A549 (cell line): ENCODE results near the gene MRAP2. TPM values are rescaled to one million over a fixed set of nuclear protein-coding genes. Genes with fewer than 3 reads are reported as not detected.

Experiments used
- ATAC-seq, 2 experiments: fragments of 200-7000 bp in 1 of 2; fragments of >200 bp in 1 of 2; cut with Nextera tagmentation in 1 of 2; cut with Tn5 transposase in 1 of 2; 3 replicates each; pipeline versions ENCODE4 v1.8.0 to v1.9.1; 2018 to 2020; ENCODE audit warnings: mild to moderate bottlenecking in 1 of 2, moderate library complexity in 1 of 2
- CTCF ChIA-PET: fragments of 300-600 bp; sonication (Branson Sonifier 250); formaldehyde crosslinking; extraction: SDS; loops from one replicate; lab custom pipeline; 2021; ENCODE audit warnings: antibody characterized with exemption, inconsistent platforms; lab: Yijun Ruan, JAX
- POLR2A ChIA-PET: fragments of 350-600 bp; formaldehyde crosslinking; extraction: SDS; loops from one replicate; lab custom pipeline; 2021; ENCODE audit warnings: antibody characterized with exemption, inconsistent platforms; lab: Yijun Ruan, JAX
- DNase-seq, 2 experiments: peaks; one replicate each; pipeline versions ENCODE4 v3.0.0 to v3.0.0-alpha.2; 2011 to 2016; ENCODE audit warnings: low read depth in 1 of 2, low spot score in 1 of 2
- FAIRE-seq: peaks from 2 replicates; lab custom pipeline; 2011; peaks lifted over from hg19 to GRCh38; lab: Jason Lieb, UNC
- H3K27ac ChIP-seq, 2 experiments: fragments of >200 bp; sonication (Bioruptor Twin); formaldehyde crosslinking; 3 replicates each; pipeline ENCODE4 v1.5.1; 2016 to 2017
- H3K4me1 ChIP-seq: fragments of >200 bp; sonication (Bioruptor Twin); formaldehyde crosslinking; 3 replicates; pipeline ENCODE4 v1.6.1; 2016
- H3K4me2 ChIP-seq: fragments of >200 bp; sonication (Bioruptor Twin); formaldehyde crosslinking; 3 replicates; pipeline ENCODE4 v1.6.1; 2016
- H3K4me3 ChIP-seq: fragments of >200 bp; sonication (Bioruptor Twin); formaldehyde crosslinking; 3 replicates; pipeline ENCODE4 v1.5.1; 2016
- H3K9me3 ChIP-seq: fragments of >200 bp; sonication (Bioruptor Twin); formaldehyde crosslinking; 3 replicates; pipeline ENCODE4 v1.6.1; 2016
- CBX2 ChIP-seq: fragments of 200-600 bp; sonication (generic); IDR thresholded peaks from 2 replicates; pipeline ENCODE4 v1.6.1; 2016; ENCODE audit warnings: low read depth, mild to moderate bottlenecking, borderline replicate concordance
- CBX8 ChIP-seq: fragments of 200-600 bp; sonication (generic); IDR thresholded peaks from 2 replicates; pipeline ENCODE4 v1.6.1; 2016
- CHD4 ChIP-seq: fragments of 200-600 bp; sonication (generic); IDR thresholded peaks from 2 replicates; pipeline ENCODE4 v1.6.1; 2016; ENCODE audit warnings: antibody characterized with exemption, mild to moderate bottlenecking, borderline replicate concordance
- EHMT2 ChIP-seq: fragments of 200-600 bp; sonication (generic); IDR thresholded peaks from 2 replicates; pipeline ENCODE4 v1.6.1; 2016; ENCODE audit warnings: antibody characterized with exemption, low read depth, mild to moderate bottlenecking, moderate library complexity
- ESRRA ChIP-seq: fragments of 150-350 bp; IDR thresholded peaks from 2 replicates; pipeline ENCODE4 v1.6.1; 2014; ENCODE audit warnings: mild to moderate bottlenecking, low read length, borderline replicate concordance
- HOXA7 ChIP-seq: fragments of 250-450 bp; sonication (Bioruptor Pico); IDR thresholded peaks from 2 replicates; pipeline ENCODE4 v1.5.0; 2020; ENCODE audit warnings: mild to moderate bottlenecking, moderate library complexity
- HOXB13 ChIP-seq: fragments of 250-450 bp; sonication (Bioruptor Pico); IDR thresholded peaks from 2 replicates; pipeline ENCODE4 v1.5.0; 2020; ENCODE audit warnings: low read depth, mild to moderate bottlenecking, moderate library complexity
- MAFK ChIP-seq: fragments of 450-650 bp; IDR thresholded peaks from 2 replicates; pipeline ENCODE4 v1.6.1; 2014; ENCODE audit not compliant: partially characterized antibody
- MAZ ChIP-seq: fragments of 150-350 bp; IDR thresholded peaks from 2 replicates; pipeline ENCODE4 v1.6.1; 2014; ENCODE audit warnings: antibody characterized with exemption, low read depth, low read length, borderline replicate concordance
- MYC ChIP-seq: IDR thresholded peaks from 2 replicates; pipeline ENCODE4 v1.6.1; 2012; ENCODE audit warnings: mild to moderate bottlenecking, inconsistent platforms, low read length, improper control_type of control experiment, borderline replicate concordance
- NFE2L2 ChIP-seq: fragments of 150-350 bp; conservative IDR thresholded peaks from 2 replicates; pipeline ENCODE4 v1.6.1; 2014; ENCODE audit warnings: low read length
- RARB ChIP-seq: fragments of 250-450 bp; sonication (Bioruptor Pico); IDR thresholded peaks from 2 replicates; pipeline ENCODE4 v1.8.0; 2021; ENCODE audit warnings: mild to moderate bottlenecking, moderate library complexity
- RCOR1 ChIP-seq: fragments of 150-350 bp; IDR thresholded peaks from 2 replicates; pipeline ENCODE4 v1.6.1; 2014; ENCODE audit warnings: antibody characterized with exemption, low read length, low read depth
- SMC3 ChIP-seq: fragments of >200 bp; sonication (Bioruptor Twin); formaldehyde crosslinking; IDR thresholded peaks from 3 replicates; pipeline ENCODE4 v1.6.1; 2018; ENCODE audit warnings: inconsistent platforms
- TFCP2L1 ChIP-seq: fragments of 250-450 bp; sonication (Bioruptor Pico); IDR thresholded peaks from 2 replicates; pipeline ENCODE4 v1.5.0; 2021; ENCODE audit warnings: mild to moderate bottlenecking
- TP53 ChIP-seq: fragments of 250-450 bp; sonication (Bioruptor Pico); IDR thresholded peaks from 2 replicates; pipeline ENCODE4 v1.5.0; 2021; ENCODE audit warnings: mild to moderate bottlenecking, moderate library complexity
- ZNF302 ChIP-seq: fragments of 250-450 bp; sonication (Bioruptor Pico); IDR thresholded peaks from 2 replicates; pipeline ENCODE4 v1.9.0; 2021; ENCODE audit warnings: inconsistent platforms, mild to moderate bottlenecking, moderate library complexity
- ZSCAN20 ChIP-seq: fragments of 250-450 bp; sonication (Bioruptor Pico); IDR thresholded peaks from 2 replicates; pipeline ENCODE4 v1.8.0; 2022; ENCODE audit warnings: mild to moderate bottlenecking, moderate library complexity
- WGBS: methylation state at CpG from one replicate; pipeline ENCODE4 v1.1.6; 2017; ENCODE audit errors: missing lambda C conversion rate; 5-methylcytosine and 5-hydroxymethylcytosine counted together
- polyA plus RNA-seq, 4 experiments: library from polyadenylated mRNA; depleted of rRNA in 3 of 4; stranded (reverse); fragments of >200 nt; fragmentation: RNase III in 1 of 4; extraction: RNeasy Plus Mini Kit Qiagen cat#74134 plus additional on column Dnase treatment in 1 of 4; gene quantifications; 2 replicates in 3 of 4; 3 replicates in 1 of 4; pipeline ENCODE4 v1.2.3, GENCODE V29; 2011 to 2017
- TF ChIP-seq, protein P1 (sequence below): IDR thresholded peaks from 2 replicates; pipeline ENCODE4 v1.6.1; 2012; ENCODE audit warnings: low read depth, borderline replicate concordance
- TF ChIP-seq, protein P2 (sequence below): fragments of 150-350 bp; IDR thresholded peaks from 2 replicates; pipeline ENCODE4 v1.6.1; 2014; ENCODE audit warnings: low read depth, mild to moderate bottlenecking, low read length
- TF ChIP-seq, protein P3 (sequence below): fragments of 450-650 bp; IDR thresholded peaks from 2 replicates; pipeline ENCODE4 v1.6.1; 2014; ENCODE audit warnings: antibody characterized with exemption
- TF ChIP-seq, protein P4 (sequence below): fragments of 200-600 bp; sonication (generic); IDR thresholded peaks from 2 replicates; pipeline ENCODE4 v1.6.1; 2016; ENCODE audit warnings: antibody characterized with exemption, mild to moderate bottlenecking, moderate library complexity
- TF ChIP-seq, protein P5 (sequence below): fragments of >200 bp; sonication (Bioruptor Twin); formaldehyde crosslinking; IDR thresholded peaks from 3 replicates; pipeline ENCODE4 v1.6.1; 2016

Gene MRAP2
- polyA plus RNA-seq, 2 of the 4 experiments (the other 2 are of a cell fraction), result 0.75 to 2.2 TPM

DNA sequence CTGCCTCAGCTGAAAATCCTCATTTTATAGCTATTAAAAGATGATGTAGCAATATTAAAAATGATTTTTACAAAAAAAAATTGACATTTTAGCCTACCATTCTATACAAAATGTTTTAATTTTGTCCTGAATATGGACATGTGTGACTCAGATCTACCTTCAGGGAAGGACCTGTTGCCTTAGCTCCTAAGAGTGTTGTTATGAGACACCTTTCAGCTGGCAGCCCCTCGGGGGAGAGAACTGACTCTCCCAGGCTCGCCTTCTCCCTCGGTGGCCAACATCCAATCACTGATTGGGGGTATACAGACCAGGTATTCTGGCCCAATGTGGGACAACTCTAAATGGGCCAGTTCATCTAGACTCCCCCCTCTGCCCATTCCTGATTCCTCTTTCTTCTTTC lies 32.5 kb upstream of the MRAP2 start (continued):
- TF ChIP-seq CHD4, result no peak
- no peak for TF ChIP-seq HOXB13
- no peak for TF ChIP-seq MAFK
- TF ChIP-seq TP53 (CRISPR knock-in tag), result no peak

DNA sequence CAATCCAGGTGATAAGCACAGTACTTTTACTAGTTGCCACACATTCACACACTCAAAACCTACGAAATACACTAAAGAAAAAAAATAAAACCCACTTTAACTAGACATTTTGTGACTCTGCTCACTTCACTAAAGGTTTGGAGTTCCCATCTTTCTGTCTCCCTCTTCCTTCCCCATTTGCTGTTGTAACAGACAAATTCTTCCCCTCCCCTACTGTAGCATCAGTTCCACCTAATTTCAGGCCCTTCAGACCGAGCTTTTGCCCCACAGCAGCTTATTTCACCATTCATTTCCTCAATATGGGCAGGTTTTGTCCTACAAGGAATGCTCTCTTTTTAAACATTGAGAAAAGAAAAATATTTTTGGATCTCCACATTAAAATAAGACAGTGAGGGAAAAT lies 31.3 kb upstream of the MRAP2 start:
- H3K27ac ChIP-seq, result no peak overlapping the region
- FAIRE-seq (no peak), ATAC-seq (no peak), DNase-seq (no peak)
- H3K9me3 ChIP-seq, result no peaks in the 10 kb centered on the region
- no peaks in the 10 kb centered on the region for H3K4me1 ChIP-seq
- WGBS, result 21% methylated on average over 2 of the region's 2 CpGs
- no peak for TF ChIP-seq EHMT2
- ChIA-PET POLR2A (no interaction called here), CTCF (no interaction called here)
- no peak overlapping the region for H3K4me2 ChIP-seq
- no peak overlapping the region for H3K4me3 ChIP-seq

DNA sequence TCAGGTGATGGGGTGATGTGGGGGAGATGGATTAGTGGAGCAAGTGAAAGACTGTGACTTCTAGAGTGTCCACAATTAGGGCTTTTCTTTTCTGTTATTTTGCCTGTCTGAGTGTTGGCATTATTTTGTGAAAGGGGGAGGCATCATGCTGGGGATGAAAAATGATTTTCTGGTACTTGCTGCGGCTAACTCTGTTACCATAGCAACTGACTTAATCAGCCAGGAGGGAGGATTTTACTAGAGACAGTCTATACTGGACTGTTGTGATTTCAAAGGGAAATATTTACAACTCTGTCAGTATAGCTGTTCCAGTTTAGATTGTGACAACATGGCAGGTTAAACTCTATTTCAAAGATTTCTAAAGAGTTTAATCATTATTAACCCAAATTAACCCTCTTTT lies 30.4 kb upstream of the MRAP2 start:
- Histone ChIP-seq H3K4me2 (no peak overlapping the region), H3K9me3 (no peaks in the 10 kb centered on the region), H3K4me3 (no peak overlapping the region), H3K27ac (no peak overlapping the region), H3K4me1 (no peaks in the 10 kb centered on the region)
- WGBS, result 0% methylated on average over 1 of the region's 1 CpG
- no peak for TF ChIP-seq MAZ
- no peak for TF ChIP-seq MYC
- TF ChIP-seq ZSCAN20, result no peak
- no peak for TF ChIP-seq ZNF302 (CRISPR knock-in tag)
- no peak for TF ChIP-seq TFCP2L1 (CRISPR knock-in tag)
- no peak for TF ChIP-seq HOXA7
- no peak for TF ChIP-seq RARB
- TF ChIP-seq, protein P1, sequence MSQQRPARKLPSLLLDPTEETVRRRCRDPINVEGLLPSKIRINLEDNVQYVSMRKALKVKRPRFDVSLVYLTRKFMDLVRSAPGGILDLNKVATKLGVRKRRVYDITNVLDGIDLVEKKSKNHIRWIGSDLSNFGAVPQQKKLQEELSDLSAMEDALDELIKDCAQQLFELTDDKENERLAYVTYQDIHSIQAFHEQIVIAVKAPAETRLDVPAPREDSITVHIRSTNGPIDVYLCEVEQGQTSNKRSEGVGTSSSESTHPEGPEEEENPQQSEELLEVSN, result no peak
- TF ChIP-seq, protein P2, sequence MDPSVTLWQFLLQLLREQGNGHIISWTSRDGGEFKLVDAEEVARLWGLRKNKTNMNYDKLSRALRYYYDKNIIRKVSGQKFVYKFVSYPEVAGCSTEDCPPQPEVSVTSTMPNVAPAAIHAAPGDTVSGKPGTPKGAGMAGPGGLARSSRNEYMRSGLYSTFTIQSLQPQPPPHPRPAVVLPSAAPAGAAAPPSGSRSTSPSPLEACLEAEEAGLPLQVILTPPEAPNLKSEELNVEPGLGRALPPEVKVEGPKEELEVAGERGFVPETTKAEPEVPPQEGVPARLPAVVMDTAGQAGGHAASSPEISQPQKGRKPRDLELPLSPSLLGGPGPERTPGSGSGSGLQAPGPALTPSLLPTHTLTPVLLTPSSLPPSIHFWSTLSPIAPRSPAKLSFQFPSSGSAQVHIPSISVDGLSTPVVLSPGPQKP, result no peak
- TF ChIP-seq CBX2, result no peak
- TF ChIP-seq ESRRA, result no peak
- ChIA-PET POLR2A (no interaction called here), CTCF (no interaction called here)
- DNase-seq (no peak), ATAC-seq (no peak), FAIRE-seq (no peak)

DNA sequence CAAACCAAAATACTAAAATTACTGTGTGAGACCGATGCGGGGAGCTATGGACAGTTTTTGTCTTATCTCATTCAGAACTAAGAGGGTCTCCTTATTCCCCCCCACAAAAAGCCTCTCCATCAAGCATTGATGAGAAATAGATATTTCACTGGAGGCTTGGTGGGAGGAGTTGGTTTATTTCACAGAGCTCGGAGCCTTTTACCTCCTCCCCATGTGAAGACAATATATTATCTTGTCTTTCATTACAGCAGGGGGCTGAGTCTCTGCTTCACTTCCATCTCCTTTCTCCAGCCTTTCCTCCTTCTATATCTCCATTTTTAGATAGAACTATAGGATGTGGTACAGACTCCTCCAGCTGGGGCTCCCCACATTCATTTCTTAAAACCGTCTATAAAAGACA lies 29.9 kb upstream of the MRAP2 start:
- no peak overlapping the region for H3K27ac ChIP-seq
- no peak overlapping the region for H3K4me3 ChIP-seq
- ATAC-seq, result no peak

More for the DNA sequence above, 29.9 kb upstream of the MRAP2 start:
- TF ChIP-seq SMC3, result no peak
- no peak for TF ChIP-seq RCOR1
- TF ChIP-seq NFE2L2, result no peak
- TF ChIP-seq, protein P3, sequence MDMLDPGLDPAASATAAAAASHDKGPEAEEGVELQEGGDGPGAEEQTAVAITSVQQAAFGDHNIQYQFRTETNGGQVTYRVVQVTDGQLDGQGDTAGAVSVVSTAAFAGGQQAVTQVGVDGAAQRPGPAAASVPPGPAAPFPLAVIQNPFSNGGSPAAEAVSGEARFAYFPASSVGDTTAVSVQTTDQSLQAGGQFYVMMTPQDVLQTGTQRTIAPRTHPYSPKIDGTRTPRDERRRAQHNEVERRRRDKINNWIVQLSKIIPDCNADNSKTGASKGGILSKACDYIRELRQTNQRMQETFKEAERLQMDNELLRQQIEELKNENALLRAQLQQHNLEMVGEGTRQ, result no peak
- TF ChIP-seq ZSCAN20, result no peak
- TF ChIP-seq, protein P4, sequence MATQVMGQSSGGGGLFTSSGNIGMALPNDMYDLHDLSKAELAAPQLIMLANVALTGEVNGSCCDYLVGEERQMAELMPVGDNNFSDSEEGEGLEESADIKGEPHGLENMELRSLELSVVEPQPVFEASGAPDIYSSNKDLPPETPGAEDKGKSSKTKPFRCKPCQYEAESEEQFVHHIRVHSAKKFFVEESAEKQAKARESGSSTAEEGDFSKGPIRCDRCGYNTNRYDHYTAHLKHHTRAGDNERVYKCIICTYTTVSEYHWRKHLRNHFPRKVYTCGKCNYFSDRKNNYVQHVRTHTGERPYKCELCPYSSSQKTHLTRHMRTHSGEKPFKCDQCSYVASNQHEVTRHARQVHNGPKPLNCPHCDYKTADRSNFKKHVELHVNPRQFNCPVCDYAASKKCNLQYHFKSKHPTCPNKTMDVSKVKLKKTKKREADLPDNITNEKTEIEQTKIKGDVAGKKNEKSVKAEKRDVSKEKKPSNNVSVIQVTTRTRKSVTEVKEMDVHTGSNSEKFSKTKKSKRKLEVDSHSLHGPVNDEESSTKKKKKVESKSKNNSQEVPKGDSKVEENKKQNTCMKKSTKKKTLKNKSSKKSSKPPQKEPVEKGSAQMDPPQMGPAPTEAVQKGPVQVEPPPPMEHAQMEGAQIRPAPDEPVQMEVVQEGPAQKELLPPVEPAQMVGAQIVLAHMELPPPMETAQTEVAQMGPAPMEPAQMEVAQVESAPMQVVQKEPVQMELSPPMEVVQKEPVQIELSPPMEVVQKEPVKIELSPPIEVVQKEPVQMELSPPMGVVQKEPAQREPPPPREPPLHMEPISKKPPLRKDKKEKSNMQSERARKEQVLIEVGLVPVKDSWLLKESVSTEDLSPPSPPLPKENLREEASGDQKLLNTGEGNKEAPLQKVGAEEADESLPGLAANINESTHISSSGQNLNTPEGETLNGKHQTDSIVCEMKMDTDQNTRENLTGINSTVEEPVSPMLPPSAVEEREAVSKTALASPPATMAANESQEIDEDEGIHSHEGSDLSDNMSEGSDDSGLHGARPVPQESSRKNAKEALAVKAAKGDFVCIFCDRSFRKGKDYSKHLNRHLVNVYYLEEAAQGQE, result no peak
- TF ChIP-seq ESRRA, result no peak
- TF ChIP-seq CBX8, result no peak
- TF ChIP-seq, protein P5, sequence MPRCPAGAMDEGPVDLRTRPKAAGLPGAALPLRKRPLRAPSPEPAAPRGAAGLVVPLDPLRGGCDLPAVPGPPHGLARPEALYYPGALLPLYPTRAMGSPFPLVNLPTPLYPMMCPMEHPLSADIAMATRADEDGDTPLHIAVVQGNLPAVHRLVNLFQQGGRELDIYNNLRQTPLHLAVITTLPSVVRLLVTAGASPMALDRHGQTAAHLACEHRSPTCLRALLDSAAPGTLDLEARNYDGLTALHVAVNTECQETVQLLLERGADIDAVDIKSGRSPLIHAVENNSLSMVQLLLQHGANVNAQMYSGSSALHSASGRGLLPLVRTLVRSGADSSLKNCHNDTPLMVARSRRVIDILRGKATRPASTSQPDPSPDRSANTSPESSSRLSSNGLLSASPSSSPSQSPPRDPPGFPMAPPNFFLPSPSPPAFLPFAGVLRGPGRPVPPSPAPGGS, result no peak
- TF ChIP-seq, protein P1, result no peak
- WGBS, result 57% methylated on average over 4 of the region's 4 CpGs
- H3K4me1 ChIP-seq, result no peaks in the 10 kb centered on the region
- ChIA-PET CTCF (no interaction called here), POLR2A (no interaction called here)
- DNase-seq, result no peak
- H3K4me2 ChIP-seq, result no peak overlapping the region
- no peaks in the 10 kb centered on the region for H3K9me3 ChIP-seq
- no peak for FAIRE-seq
